Trophoblast cell (in vitro differentiated cells and primary cell): ENCODE data around the gene CEACAM19.
"Not testable (repeated sequence)": the region's sequence is repeated elsewhere in the genome, so short reads cannot be mapped to it uniquely, and the experiment has no call there.

Source experiments
- DNase-seq, 2 donors: peaks; one replicate each; pipeline ENCODE4 v3.0.0-alpha.2; 2016
- H2AFZ ChIP-seq: 2 replicates; pipeline ENCODE4 v1.6.1; 2013; ENCODE audit warnings: low read length, moderate library complexity, mild to moderate bottlenecking; ENCODE audit not compliant: insufficient read depth, poor library complexity
- H2AK5ac ChIP-seq: 2 replicates; pipeline ENCODE4 v1.6.1; 2013; ENCODE audit warnings: mild to moderate bottlenecking, low read length
- H2BK120ac ChIP-seq: 2 replicates; pipeline ENCODE4 v1.6.1; 2013; ENCODE audit warnings: low read length, mild to moderate bottlenecking, moderate library complexity; ENCODE audit not compliant: insufficient read depth, poor library complexity
- H2BK12ac ChIP-seq: 2 replicates; pipeline ENCODE4 v1.6.1; 2013; ENCODE audit warnings: mild to moderate bottlenecking, low read length, moderate library complexity
- H2BK5ac ChIP-seq: 2 replicates; pipeline ENCODE4 v1.6.1; 2013; ENCODE audit warnings: low read length, low read depth, moderate library complexity, mild to moderate bottlenecking; ENCODE audit not compliant: poor library complexity
- H3K14ac ChIP-seq: 2 replicates; pipeline ENCODE4 v1.6.1; 2013; ENCODE audit warnings: mild to moderate bottlenecking, low read length
- H3K18ac ChIP-seq: 2 replicates; pipeline ENCODE4 v1.6.1; 2013; ENCODE audit warnings: mild to moderate bottlenecking, low read length
- H3K23ac ChIP-seq: 2 replicates; pipeline ENCODE4 v1.6.1; 2013; ENCODE audit warnings: low read length
- H3K27ac ChIP-seq: 2 replicates; pipeline ENCODE4 v1.5.1; 2013; ENCODE audit warnings: low read depth, mild to moderate bottlenecking, inconsistent platforms, low read length, moderate library complexity
- H3K27me3 ChIP-seq: 2 replicates; pipeline ENCODE4 v1.6.1; 2013; ENCODE audit warnings: inconsistent platforms, mild to moderate bottlenecking, low read length, moderate library complexity; ENCODE audit not compliant: insufficient read depth
- H3K36me3 ChIP-seq, 2 experiments: 1 replicate in 1 of 2; 2 replicates in 1 of 2; pipeline ENCODE4 v1.6.1; 2013; ENCODE audit warnings: low read length in 2 of 2, mild to moderate bottlenecking in 2 of 2, moderate library complexity in 1 of 2; ENCODE audit not compliant: insufficient read depth in 2 of 2, control insufficient read depth in 1 of 2
- H3K4ac ChIP-seq: 2 replicates; pipeline ENCODE4 v1.6.1; 2013; ENCODE audit warnings: low read depth, mild to moderate bottlenecking, low read length, moderate library complexity
- H3K4me1 ChIP-seq, 2 experiments: 1 replicate in 1 of 2; 2 replicates in 1 of 2; pipeline ENCODE4 v1.6.1; 2013; ENCODE audit warnings: low read length in 2 of 2, mild to moderate bottlenecking in 2 of 2, moderate library complexity in 1 of 2; ENCODE audit not compliant: insufficient read depth in 2 of 2, control insufficient read depth in 1 of 2
- H3K4me2 ChIP-seq: 2 replicates; pipeline ENCODE4 v1.6.1; 2013; ENCODE audit warnings: inconsistent platforms, mild to moderate bottlenecking, low read length, moderate library complexity
- H3K4me3 ChIP-seq: 2 replicates; pipeline ENCODE4 v1.5.1; 2013; ENCODE audit warnings: mild to moderate bottlenecking, low read depth, low read length, inconsistent platforms
- H3K79me1 ChIP-seq: one replicate; pipeline ENCODE4 v1.6.1; 2013; ENCODE audit warnings: low read length
- H3K79me2 ChIP-seq: 2 replicates; pipeline ENCODE4 v1.6.1; 2013; ENCODE audit warnings: low read length, mild to moderate bottlenecking; ENCODE audit not compliant: control insufficient read depth, insufficient read depth, poor library complexity
- H3K9ac ChIP-seq: 2 replicates; pipeline ENCODE4 v1.6.1; 2013; ENCODE audit warnings: mild to moderate bottlenecking, low read length
- H3K9me3 ChIP-seq: 2 replicates; pipeline ENCODE4 v1.6.1; 2013; ENCODE audit warnings: low read depth, mild to moderate bottlenecking, control low read depth, inconsistent platforms, low read length; ENCODE audit not compliant: insufficient read depth
- H4K12ac ChIP-seq: 2 replicates; pipeline ENCODE4 v1.6.1; 2013; ENCODE audit warnings: low read depth, mild to moderate bottlenecking, low read length, moderate library complexity
- H4K8ac ChIP-seq: 2 replicates; pipeline ENCODE4 v1.6.1; 2013; ENCODE audit warnings: low read depth, mild to moderate bottlenecking, low read length, moderate library complexity
- H4K91ac ChIP-seq: one replicate; pipeline ENCODE4 v1.6.1; 2013; ENCODE audit warnings: low read depth, mild to moderate bottlenecking, low read length, moderate library complexity
- WGBS: extraction: QIAGEN DNeasy Blood & Tissue Kit; methylation state at CpG from one replicate; pipeline ENCODE4 v1.1.7; 2013; ENCODE audit warnings: missing lambda C conversion rate; ENCODE audit not compliant: insufficient read length, insufficient coverage; ENCODE audit errors: extremely low coverage; 5-methylcytosine and 5-hydroxymethylcytosine counted together

CEACAM19 gene

GRCh38 chr19:44683434-44684210, 12.3 kb downstream of the CEACAM19 start:
- no peak for DNase-seq
- Histone ChIP-seq H3K4ac (no peak overlapping the region), H2AFZ (no peak overlapping the region), H3K23ac (no peak overlapping the region), H4K12ac (no peak overlapping the region), H2BK12ac (no peak overlapping the region), H3K14ac (no peak overlapping the region), H2BK120ac (no peak overlapping the region), H3K4me2 (no peak overlapping the region), H2BK5ac (no peak overlapping the region), H4K8ac (no peak overlapping the region), H3K4me1 (no peaks in the 10 kb centered on the region), H3K18ac (no peak overlapping the region), H3K79me1 (no peaks in the 10 kb centered on the region), H3K9ac (no peak overlapping the region), H3K9me3 (no peaks in the 10 kb centered on the region), H4K91ac (no peak overlapping the region), H3K79me2 (no peaks in the 10 kb centered on the region), H3K27ac (no peak overlapping the region), H2AK5ac (no peak overlapping the region), H3K36me3 (no peaks in the 10 kb centered on the region), H3K4me3 (no peak overlapping the region), H3K27me3 (no peaks in the 10 kb centered on the region)
- no CpG with 5 or more reads among the region's 9 CpGs for WGBS

DNA sequence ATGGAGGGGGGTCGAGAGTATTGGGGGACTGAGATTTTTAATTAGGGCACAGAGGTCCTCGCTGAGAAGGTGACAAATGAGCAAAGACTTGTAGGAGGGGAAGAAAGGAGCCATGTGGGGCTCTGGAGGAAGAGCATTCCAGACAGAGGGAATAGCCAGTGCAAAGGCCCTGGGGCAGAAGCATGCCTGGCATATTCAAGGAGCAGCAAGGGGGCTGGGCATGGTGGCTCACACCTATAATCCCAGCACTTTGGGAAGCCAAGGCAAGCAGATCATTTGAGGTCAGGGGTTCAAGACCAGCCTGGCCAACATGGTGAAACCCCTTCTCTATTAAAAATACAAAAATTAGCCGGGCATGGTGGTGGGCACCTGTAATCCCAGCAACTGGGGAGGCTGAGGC, 13.1 kb downstream of the CEACAM19 start:
- not testable (repeated sequence) for H2AFZ ChIP-seq, H3K23ac ChIP-seq, H3K4me3 ChIP-seq, H4K8ac ChIP-seq, DNase-seq, H3K18ac ChIP-seq, H2BK120ac ChIP-seq, H3K9me3 ChIP-seq, H4K91ac ChIP-seq, H3K9ac ChIP-seq, H3K4me1 ChIP-seq, H2BK12ac ChIP-seq, H3K36me3 ChIP-seq, H3K27ac ChIP-seq, H2BK5ac ChIP-seq, H3K4me2 ChIP-seq, H3K27me3 ChIP-seq, H3K4ac ChIP-seq, H3K79me2 ChIP-seq, H3K14ac ChIP-seq, H2AK5ac ChIP-seq, H4K12ac ChIP-seq, H3K79me1 ChIP-seq
- WGBS: 100% methylated on average over 1 of the region's 3 CpGs

- Histone ChIP-seq H4K8ac (no peak overlapping the region), H2AFZ (no peak overlapping the region), H2AK5ac (no peak overlapping the region), H3K4ac (no peak overlapping the region), H3K4me2 (no peak overlapping the region), H3K9ac (no peak overlapping the region), H3K18ac (no peak overlapping the region), H2BK120ac (no peak overlapping the region), H2BK12ac (no peak overlapping the region), H3K4me3 (no peak overlapping the region), H3K79me2 (no peaks in the 10 kb centered on the region), H3K4me1 (no peaks in the 10 kb centered on the region), H3K23ac (no peak overlapping the region), H3K79me1 (no peaks in the 10 kb centered on the region), H4K12ac (no peak overlapping the region), H3K27me3 (no peaks in the 10 kb centered on the region), H2BK5ac (no peak overlapping the region), H3K36me3 (no peaks in the 10 kb centered on the region), H3K14ac (no peak overlapping the region), H3K9me3 (no peaks in the 10 kb centered on the region), H3K27ac (no peak overlapping the region), H4K91ac (no peak overlapping the region)
- WGBS: no CpG with 5 or more reads among the region's 25 CpGs
- no peak for DNase-seq
These were observed 13.9 kb downstream of the CEACAM19 start for GRCh38 chr19:44684892-44685863.

DNA sequence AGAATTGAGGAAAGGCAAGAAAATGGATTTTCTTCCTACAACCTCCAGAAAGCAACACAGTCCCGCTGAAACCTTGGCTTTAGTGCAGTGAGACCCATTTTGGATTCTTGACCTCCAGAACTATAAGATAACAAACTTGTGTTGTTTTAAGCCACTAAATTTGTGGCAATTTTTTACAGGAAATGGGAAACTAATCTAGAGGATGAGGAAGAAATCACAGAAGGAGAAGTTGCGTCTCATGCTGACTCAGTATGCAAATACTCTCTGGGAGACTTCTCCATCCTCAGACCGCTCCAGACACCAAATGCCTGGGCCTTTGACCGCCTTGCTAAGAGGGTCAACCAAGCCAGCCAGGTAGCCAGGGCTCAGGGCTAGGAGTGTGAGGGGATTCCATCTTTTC, 14.6 kb downstream of the CEACAM19 start:
- Histone ChIP-seq H2BK12ac (no peak overlapping the region), H3K23ac (no peak overlapping the region), H3K18ac (no peak overlapping the region), H3K27ac (no peak overlapping the region), H3K79me2 (no peaks in the 10 kb centered on the region), H2AFZ (no peak overlapping the region), H3K4me2 (no peak overlapping the region), H3K27me3 (no peaks in the 10 kb centered on the region), H3K4me3 (no peak overlapping the region), H2BK120ac (no peak overlapping the region), H4K8ac (no peak overlapping the region), H2BK5ac (no peak overlapping the region), H3K4ac (no peak overlapping the region), H3K4me1 (no peaks in the 10 kb centered on the region), H2AK5ac (no peak overlapping the region), H3K9me3 (no peaks in the 10 kb centered on the region), H3K36me3 (no peaks in the 10 kb centered on the region), H4K91ac (no peak overlapping the region), H3K79me1 (no peaks in the 10 kb centered on the region), H3K9ac (no peak overlapping the region), H3K14ac (no peak overlapping the region), H4K12ac (no peak overlapping the region)
- no CpG with 5 or more reads among the region's 4 CpGs for WGBS
- no peak for DNase-seq
